Esophagus (tissue), 2 donors: ENCODE data around the gene INHA. TPM values are rescaled to one million over a fixed set of nuclear protein-coding genes. Genes with fewer than 3 reads are reported as not detected.

Source experiments
- H3K27ac ChIP-seq, 2 donors: one replicate each; pipeline ENCODE4 v1.5.1; 2013; ENCODE audit warnings: low read depth in 2 of 2, mild to moderate bottlenecking in 2 of 2, inconsistent platforms in 1 of 2, low read length in 1 of 2, moderate library complexity in 1 of 2
- H3K27me3 ChIP-seq, 2 donors: one replicate each; pipeline ENCODE4 v1.6.1; 2013; ENCODE audit warnings: low read length in 2 of 2, control low read depth in 1 of 2, mild to moderate bottlenecking in 1 of 2; ENCODE audit not compliant: insufficient read depth in 2 of 2, control insufficient read depth in 1 of 2
- H3K36me3 ChIP-seq, 2 donors: one replicate each; pipeline ENCODE4 v1.6.1; 2013; ENCODE audit warnings: low read length in 1 of 2; ENCODE audit not compliant: control insufficient read depth in 2 of 2, insufficient read depth in 2 of 2
- H3K4me1 ChIP-seq, 2 donors: one replicate each; pipeline ENCODE4 v1.6.1; 2013; ENCODE audit warnings: low read length in 1 of 2; ENCODE audit not compliant: control insufficient read depth in 2 of 2, insufficient read depth in 2 of 2
- H3K4me3 ChIP-seq, 2 donors: one replicate each; pipeline ENCODE4 v1.5.1; 2013; ENCODE audit warnings: low read length in 2 of 2, mild to moderate bottlenecking in 2 of 2, low read depth in 1 of 2, moderate library complexity in 1 of 2
- H3K9me3 ChIP-seq, 2 donors: one replicate each; pipeline ENCODE4 v1.6.1; 2013; ENCODE audit warnings: mild to moderate bottlenecking in 2 of 2, low read depth in 1 of 2, low read length in 1 of 2, moderate library complexity in 1 of 2; ENCODE audit not compliant: control insufficient read depth in 2 of 2, insufficient read depth in 1 of 2
- WGBS, 2 donors: extraction: QIAGEN DNeasy Blood & Tissue Kit; methylation state at CpG; one replicate each; pipeline ENCODE4 v1.1.7; 2013; 5-methylcytosine and 5-hydroxymethylcytosine counted together
- polyA plus RNA-seq, 2 donors: library from polyadenylated mRNA; stranded (reverse); fragments of 200-250 nt; gene quantifications; one replicate each; pipeline ENCODE4 v1.2.3, GENCODE V29; 2013
- donor health status: healthy with polysubstance abuse.
- donor health status: Bipolar disorder and iron deficiency.

Gene INHA
- polyA plus RNA-seq, 2 donors: 0.24 to 0.71 TPM

GRCh38 chr2:219563271-219563928 lies 8.7 kb upstream of the INHA start:
- 92 to 93% methylated on average over 20 of the region's 20 CpGs for WGBS, 2 donors
- H3K27me3 ChIP-seq: no peaks in the 10 kb centered on the region
- H3K36me3 ChIP-seq: no peaks in the 10 kb centered on the region
- H3K27ac ChIP-seq: no peak overlapping the region
- no peaks in the 10 kb centered on the region for H3K9me3 ChIP-seq
- H3K4me1 ChIP-seq: no peaks in the 10 kb centered on the region
- no peak overlapping the region for H3K4me3 ChIP-seq

GRCh38 chr2:219565130-219566080 lies 6.7 kb upstream of the INHA start:
- H3K27ac ChIP-seq: no peak overlapping the region
- H3K9me3 ChIP-seq: no peaks in the 10 kb centered on the region
- no peaks in the 10 kb centered on the region for H3K27me3 ChIP-seq
- H3K4me3 ChIP-seq: no peak overlapping the region
- 84 to 85% methylated on average over 21 of the region's 21 CpGs for WGBS, 2 donors
- no peaks in the 10 kb centered on the region for H3K36me3 ChIP-seq
- H3K4me1 ChIP-seq: peaks cover 0 to 4% of the 10 kb centered on the region in 2 donors

- Histone ChIP-seq H3K4me1 (peaks cover 0 to 5% of the 10 kb centered on the region in 2 donors), H3K27me3 (no peaks in the 10 kb centered on the region), H3K27ac (no peak overlapping the region), H3K9me3 (no peaks in the 10 kb centered on the region), H3K36me3 (no peaks in the 10 kb centered on the region), H3K4me3 (no peak overlapping the region)
- WGBS, 2 donors: 87 to 89% methylated on average over 11 of the region's 11 CpGs
These were observed 5.5 kb upstream of the INHA start for GRCh38 chr2:219566640-219567039.

GRCh38 chr2:219567131-219567530 lies 5.0 kb upstream of the INHA start:
- Histone ChIP-seq H3K27ac (no peak overlapping the region), H3K9me3 (no peaks in the 10 kb centered on the region), H3K4me1 (peaks cover 0 to 9% of the 10 kb centered on the region in 2 donors), H3K4me3 (no peak overlapping the region), H3K36me3 (no peaks in the 10 kb centered on the region), H3K27me3 (no peaks in the 10 kb centered on the region)
- WGBS, 2 donors: 94 to 97% methylated on average over 18 of the region's 18 CpGs

- Histone ChIP-seq H3K27ac (no peak overlapping the region), H3K27me3 (no peaks in the 10 kb centered on the region), H3K4me3 (no peak overlapping the region), H3K36me3 (no peaks in the 10 kb centered on the region), H3K9me3 (no peaks in the 10 kb centered on the region), H3K4me1 (peaks cover 0 to 9% of the 10 kb centered on the region in 2 donors)
- WGBS, 2 donors: 92 to 93% methylated on average over 35 of the region's 35 CpGs
These were observed 4.2 kb upstream of the INHA start for GRCh38 chr2:219567791-219568361.

GRCh38 chr2:219569041-219569440 lies 3.1 kb upstream of the INHA start:
- Histone ChIP-seq H3K27me3 (no peaks in the 10 kb centered on the region), H3K27ac (no peak overlapping the region), H3K9me3 (no peaks in the 10 kb centered on the region), H3K4me3 (no peak overlapping the region), H3K36me3 (no peaks in the 10 kb centered on the region), H3K4me1 (peaks cover 0 to 9% of the 10 kb centered on the region in 2 donors)
- 86% methylated on average over 6 of the region's 6 CpGs for WGBS, 2 donors

GRCh38 chr2:219569635-219570034 lies 2.5 kb upstream of the INHA start:
- 77% methylated on average over 6 of the region's 6 CpGs for WGBS, 2 donors
- no peak overlapping the region for H3K4me3 ChIP-seq
- H3K36me3 ChIP-seq: no peaks in the 10 kb centered on the region
- peaks cover 0 to 9% of the 10 kb centered on the region in 2 donors for H3K4me1 ChIP-seq
- no peak overlapping the region for H3K27ac ChIP-seq
- H3K27me3 ChIP-seq: no peaks in the 10 kb centered on the region
- H3K9me3 ChIP-seq: no peaks in the 10 kb centered on the region

GRCh38 chr2:219570194-219570923 lies 1.8 kb upstream of the INHA start:
- H3K4me3 ChIP-seq: peak overlapping the region; percentile 50 to 65
- H3K27ac ChIP-seq: peak overlapping the region; percentile 35 to 40
- H3K9me3 ChIP-seq: no peaks in the 10 kb centered on the region
- WGBS, 2 donors: 10 to 11% methylated on average over 86 to 95 of the region's 95 CpGs
- peaks cover 0 to 9% of the 10 kb centered on the region in 2 donors for H3K4me1 ChIP-seq
- no peaks in the 10 kb centered on the region for H3K27me3 ChIP-seq
- no peaks in the 10 kb centered on the region for H3K36me3 ChIP-seq

GRCh38 chr2:219570924-219571310 lies 1.2 kb upstream of the INHA start:
- Histone ChIP-seq H3K36me3 (no peaks in the 10 kb centered on the region), H3K27ac (peak overlapping the region; percentile 35 to 40), H3K27me3 (no peaks in the 10 kb centered on the region), H3K9me3 (no peaks in the 10 kb centered on the region), H3K4me3 (peak overlapping the region; percentile 50 to 65), H3K4me1 (peaks cover 0 to 9% of the 10 kb centered on the region in 2 donors)
- WGBS, 2 donors: 1% methylated on average over 19 to 55 of the region's 55 CpGs
